Hematopoietic multipotent progenitor cell treated with erythropoietin and hydrocortisone succinate and interleukin-3 and kit ligand, for 15 days (in vitro differentiated cells): ENCODE results near the gene TTC39B.

ENCODE experiments used
- DNase-seq: peaks from one replicate; pipeline ENCODE4 v3.0.0-alpha.2; 2015; ENCODE audit warnings: low spot score

Gene TTC39B

DNA sequence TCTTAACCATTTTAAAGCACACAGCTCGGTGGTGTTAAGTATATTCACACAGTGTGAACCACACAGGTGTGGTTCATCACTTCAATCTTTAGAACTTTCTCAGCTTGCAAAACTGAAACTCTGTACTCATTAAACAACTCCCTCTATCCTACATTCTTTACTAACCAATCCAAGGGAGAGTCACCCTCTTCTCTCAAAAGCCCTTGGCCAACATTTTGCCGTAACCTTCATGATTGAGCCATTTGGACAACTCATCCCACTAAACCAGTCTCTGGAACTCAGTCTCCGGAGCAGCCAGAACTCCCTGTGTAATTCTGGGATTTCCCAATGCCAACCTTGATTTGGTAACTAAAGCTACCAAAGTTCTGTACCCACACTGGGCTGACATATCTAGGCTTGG is 84.7 kb downstream of the TTC39B start:
- no peak for DNase-seq

DNA sequence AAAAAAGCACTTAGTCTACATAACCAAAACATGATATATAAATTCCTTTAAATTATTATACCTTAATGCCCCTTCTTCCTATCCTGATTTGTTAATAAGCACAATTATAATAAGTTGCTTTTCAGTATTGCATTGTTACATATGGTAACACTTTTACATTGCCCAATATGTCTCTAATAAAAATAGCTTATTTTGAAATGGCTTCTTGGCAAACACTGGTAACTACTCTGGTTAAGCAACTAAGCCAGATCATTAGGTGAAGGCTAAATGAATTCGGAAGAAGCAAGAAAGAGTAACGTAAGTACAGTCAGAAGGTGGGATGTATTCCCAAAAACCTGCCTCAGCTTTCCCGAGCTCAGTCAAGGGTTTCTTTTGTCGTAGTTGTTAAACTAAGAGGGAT is 85.3 kb downstream of the TTC39B start:
- no peak for DNase-seq

DNA sequence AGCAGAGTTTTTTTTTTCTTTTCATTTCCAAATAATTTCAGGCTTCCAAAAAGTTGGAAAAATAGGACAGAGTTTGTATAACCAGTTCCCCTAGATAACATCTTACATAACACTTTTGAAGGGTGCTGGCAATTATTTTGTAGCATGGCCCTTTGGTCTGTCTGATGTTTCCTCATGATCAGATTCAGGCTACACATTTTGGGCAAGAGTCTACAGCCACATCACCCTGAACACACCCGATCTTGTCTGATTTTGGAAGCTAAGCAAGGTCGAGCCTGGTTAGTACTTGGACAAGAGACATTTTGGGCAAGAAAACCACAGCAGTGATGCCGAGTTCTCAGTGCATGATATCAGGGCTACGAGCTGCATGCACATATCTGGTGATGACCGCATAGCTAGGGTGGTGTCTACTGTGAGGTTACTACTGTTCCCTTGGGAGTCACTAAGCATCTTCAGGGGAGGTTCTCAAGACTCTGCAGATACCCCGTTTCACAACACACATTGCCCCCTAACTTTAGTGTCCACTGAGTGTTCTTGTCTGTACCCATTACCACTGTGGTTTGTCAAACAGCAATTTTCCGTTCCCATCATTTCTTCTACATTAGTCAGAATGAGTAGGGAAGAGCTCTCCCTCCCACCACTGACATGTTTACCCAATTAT is 86.2 kb downstream of the TTC39B start:
- DNase-seq = no peak

DNA sequence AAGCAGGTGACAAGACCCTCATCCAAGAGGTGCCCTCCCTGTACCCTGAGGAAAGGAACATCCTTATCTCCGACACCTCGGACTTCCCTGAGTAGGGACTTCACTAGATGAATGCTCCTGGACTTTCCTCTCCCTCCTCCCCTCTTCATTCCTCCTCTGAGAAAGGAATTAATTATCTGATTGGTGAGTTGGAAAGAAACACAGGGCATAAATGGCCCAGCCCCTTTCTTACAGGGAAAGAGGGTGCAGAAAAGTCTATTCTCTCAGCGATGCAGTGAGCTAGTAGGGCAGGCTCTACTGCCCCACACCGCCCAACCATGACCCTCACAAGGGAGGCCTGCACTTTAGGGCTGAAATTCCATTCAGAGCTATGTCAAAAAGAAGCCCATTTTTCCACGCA is 87.5 kb downstream of the TTC39B start:
- DNase-seq = no peak

GRCh38 chr9:15218994-15219393 is 88.0 kb downstream of the TTC39B start:
- DNase-seq = no peak

DNA sequence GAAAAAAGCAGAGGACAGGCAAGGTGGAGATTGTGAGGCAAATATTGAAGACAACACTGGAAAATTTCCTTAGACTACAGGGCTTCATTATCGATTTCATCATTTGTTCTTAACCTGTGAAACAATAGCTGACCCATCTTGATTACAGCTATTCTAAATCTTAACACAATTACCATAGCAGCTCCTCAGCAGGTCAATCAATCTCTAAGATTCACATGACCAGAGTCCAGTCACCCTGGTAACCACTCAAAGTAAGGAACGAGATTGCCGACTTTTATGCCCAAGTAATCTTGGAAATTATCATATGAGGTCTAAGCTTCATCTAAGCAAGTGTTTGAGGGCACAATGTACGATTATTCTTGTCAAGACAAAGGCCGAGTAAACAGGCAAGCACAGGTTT is 93.8 kb downstream of the TTC39B start:
- no peak for DNase-seq

DNA sequence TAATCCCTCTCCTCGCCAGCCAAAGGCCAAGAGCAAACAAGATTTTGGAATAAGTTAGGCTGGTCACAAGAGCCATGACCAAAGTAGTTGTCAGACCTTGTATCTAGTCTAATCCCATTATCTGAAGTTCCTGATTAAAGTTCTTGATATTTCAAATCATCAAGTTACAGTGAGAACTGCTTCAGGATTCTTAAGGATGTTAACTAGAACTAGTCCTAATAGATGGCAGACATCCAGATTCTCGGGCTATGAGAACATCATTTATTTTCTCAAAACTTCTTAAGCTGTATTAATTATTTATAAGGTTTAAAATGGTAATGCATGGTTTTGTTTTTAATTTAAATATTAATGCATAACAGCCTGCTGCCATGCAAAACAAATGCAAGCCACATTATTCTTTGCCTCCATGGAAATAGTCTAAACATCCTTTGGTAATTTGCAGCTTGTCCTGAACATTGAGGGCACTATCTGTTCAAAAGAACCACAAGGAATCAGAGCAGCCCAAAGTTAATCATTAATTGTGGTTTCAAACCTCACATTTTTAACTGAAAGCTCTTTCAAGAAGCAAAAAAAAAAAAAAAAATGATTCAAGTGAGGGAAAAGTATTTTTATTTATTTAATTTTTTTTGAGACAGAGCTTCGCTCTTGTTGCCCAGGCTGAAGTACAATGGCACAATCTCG is 95.1 kb downstream of the TTC39B start:
- DNase-seq = no peak

GRCh38 chr9:15211160-15211814 is 95.7 kb downstream of the TTC39B start:
- DNase-seq = peak; percentile 62

GRCh38 chr9:15206903-15207696 is 99.9 kb downstream of the TTC39B start:
- DNase-seq = no peak

DNA sequence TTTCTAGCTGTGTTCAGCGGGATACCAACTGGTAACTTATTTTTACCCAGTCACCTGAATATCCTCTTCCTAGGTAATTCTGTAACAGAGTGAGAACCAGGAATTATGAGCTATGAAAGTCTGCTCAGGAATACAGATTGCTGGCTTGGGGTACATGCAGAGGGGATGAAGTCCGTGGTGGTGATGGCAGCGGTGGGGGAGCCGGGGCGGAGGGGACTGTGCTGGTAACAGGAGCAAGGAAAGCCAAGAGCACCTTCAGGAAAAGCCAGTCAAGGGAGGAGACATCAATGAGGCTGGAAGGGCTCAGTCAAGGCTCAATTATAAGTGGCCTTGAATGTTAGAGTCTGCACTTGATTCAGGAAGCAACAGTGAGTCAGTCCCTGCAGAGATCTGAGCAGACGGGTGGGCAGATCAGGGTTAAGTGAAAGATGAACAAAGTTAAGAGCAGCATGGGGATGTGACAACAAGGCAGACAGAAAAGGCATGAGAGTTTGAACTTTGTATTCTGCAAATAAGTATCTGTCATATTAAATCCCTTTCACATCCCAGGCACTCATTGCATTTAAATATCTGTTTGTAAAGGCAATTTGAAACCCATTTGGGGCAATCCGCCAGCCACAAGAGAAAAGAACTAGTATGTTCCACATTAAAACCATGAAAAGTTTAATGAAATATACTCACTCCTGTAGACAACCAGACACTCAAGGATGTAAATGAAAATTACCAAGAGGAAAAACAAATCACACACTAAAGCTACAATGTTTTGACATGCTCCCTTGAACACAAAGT is 101.2 kb downstream of the TTC39B start:
- no peak for DNase-seq

- DNase-seq = no peak
Observed at GRCh38 chr9:15203581-15203980, 103.4 kb downstream of the TTC39B start.

DNA sequence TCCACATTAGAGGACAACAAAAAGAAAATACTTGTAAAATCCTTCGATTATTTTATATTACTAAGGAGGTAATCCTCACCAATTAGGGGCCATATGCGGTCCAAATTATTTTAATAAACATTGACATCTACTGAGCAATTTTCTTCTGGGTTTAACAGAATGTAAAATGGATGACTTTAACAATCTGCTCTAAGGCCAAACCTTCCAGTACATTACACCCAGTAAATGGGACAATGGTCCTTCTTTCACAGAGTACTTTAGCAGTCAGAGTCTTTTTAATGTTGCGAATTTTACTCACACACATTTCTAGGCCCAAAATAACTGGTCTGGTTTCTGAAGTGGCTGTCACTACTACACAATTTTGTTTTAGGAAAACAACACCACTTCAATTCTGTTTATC is 106.9 kb downstream of the TTC39B start:
- DNase-seq = no peak

DNA sequence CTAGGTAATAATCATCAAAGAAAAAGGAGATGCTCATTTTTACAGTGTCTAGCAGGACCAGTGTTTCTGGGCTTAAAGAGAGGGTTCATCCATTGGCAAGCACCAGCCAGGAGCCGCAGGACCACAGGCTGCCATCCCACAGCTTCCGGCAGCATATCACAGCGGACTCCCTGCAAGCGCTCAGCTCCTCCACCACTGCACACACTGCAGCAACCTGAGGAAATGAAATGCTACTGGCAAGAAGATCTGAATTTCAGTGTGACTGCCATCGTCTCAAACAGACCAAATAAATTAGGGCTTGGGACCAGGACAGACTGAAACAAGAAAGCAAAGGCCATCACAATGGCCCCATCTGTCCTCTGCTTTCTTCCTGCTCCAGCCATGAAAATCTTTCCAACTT is 114.2 kb downstream of the TTC39B start:
- DNase-seq = no peak

GRCh38 chr9:15191378-15191777 is 115.6 kb downstream of the TTC39B start:
- no peak for DNase-seq

- DNase-seq = no peak
Observed at GRCh38 chr9:15189481-15189880, 117.5 kb downstream of the TTC39B start.

DNA sequence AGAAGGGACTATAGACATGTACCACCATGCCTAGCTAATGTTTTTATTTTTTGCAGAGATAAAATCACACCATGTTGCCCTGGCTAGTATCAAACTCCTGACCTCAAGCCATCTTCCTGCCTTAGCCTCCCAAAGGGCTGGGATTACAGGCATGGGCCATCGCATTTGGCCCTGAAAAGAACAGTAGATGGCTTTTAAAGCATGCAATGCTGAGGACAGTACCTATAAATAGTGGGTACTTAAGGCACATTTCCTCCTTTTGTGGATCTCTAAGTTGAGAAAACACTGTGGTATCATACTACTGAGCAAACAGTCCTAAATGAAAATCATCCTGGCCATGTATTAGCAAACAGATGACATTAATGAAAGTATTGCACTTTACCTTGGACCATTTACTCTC is 119.4 kb downstream of the TTC39B start:
- DNase-seq = no peak

GRCh38 chr9:15182730-15183129 is 124.3 kb downstream of the TTC39B start:
- no peak for DNase-seq

- DNase-seq = no peak
Observed at GRCh38 chr9:15182101-15182551, 124.9 kb downstream of the TTC39B start.

DNA sequence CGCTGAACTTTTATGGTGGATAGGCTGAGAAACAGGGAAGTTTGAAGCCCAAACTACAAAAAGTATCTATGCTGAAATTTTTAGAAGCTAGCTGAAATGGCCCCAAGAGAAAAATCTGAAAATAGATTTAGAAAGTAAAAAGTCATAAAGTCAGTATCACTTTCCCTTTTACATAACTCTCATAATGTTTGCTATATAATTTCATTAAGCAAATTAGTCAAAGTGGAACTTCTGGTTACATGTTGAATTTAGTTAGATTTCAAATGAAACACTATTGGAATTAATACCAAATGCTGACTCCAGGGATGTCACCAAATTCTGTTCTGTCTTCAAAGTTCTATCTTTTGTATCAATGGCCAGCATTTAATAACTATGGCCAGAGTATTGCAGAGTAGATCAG is 126.9 kb downstream of the TTC39B start:
- DNase-seq = no peak

DNA sequence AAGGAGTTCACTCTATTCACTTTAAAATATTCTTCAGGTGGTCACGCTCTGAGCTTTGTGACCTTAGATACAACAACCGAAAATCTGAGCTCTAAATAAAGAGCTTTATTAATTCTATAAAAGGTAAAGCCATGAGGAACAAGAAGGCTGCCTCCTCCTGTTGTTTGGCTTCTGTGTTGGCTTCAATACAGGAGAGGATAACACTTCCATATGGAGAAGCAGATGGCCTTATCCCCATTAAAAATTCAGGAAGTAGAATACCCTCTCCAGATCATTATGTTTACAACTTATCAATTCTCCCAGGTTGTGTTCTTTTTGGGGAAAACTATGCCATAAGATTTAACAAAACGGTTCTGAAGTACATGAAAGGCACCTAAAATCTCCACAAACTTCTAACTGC is 128.4 kb downstream of the TTC39B start:
- no peak for DNase-seq

DNA sequence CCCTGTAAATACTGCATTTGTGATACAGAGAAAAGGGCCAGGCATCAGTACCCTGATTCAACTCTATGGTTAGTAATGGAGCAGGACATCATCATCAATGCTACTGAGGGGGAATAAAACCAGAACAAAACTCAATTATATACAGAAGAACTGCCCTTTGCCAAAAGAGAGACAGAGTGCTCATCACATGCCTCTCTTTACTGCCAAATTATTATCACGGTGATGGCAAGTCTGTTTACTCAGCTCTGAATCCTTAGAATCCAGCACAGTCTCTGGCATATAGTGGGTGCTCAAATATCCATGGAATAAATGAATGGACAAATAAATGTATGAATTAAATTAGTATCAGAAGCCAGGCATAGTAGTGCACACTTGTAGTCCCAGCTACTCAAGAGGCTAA is 130.2 kb downstream of the TTC39B start:
- DNase-seq = no peak

DNA sequence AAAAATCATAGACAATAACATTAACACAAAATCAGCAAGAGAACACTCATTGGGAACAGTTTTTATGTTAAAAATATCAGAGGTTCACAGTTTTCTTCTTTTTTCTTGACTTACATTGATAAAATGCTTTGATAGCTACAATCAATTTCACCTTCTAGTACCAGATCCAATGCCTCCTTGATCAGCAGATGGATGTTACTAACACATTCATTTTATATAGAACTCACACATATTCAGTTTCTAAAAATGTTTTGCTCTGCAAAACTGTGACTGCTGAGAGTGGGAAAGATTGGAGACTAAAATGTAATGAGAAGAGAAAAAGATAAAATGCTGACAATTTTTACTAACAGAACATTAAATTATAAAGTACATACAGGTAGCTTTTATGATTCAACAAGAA is 143.1 kb downstream of the TTC39B start:
- DNase-seq = no peak
